GM19240 (cell line): ENCODE results near the gene MAP2K6.
"Not testable (repeated sequence)": the region's sequence is repeated elsewhere in the genome, so short reads cannot be mapped to it uniquely, and the experiment has no call there.

Source experiments
- DNase-seq: peaks from one replicate; pipeline ENCODE4 v3.0.0; 2011; ENCODE audit warnings: low spot score; ENCODE audit not compliant: insufficient read length

MAP2K6 gene

GRCh38 chr17:69454051-69454450, 39.6 kb downstream of the MAP2K6 start:
- no peak for DNase-seq

- no peak for DNase-seq
These were observed 40.5 kb downstream of the MAP2K6 start for GRCh38 chr17:69455040-69455439.

GRCh38 chr17:69457603-69458002, 43.1 kb downstream of the MAP2K6 start:
- DNase-seq = no peak

GRCh38 chr17:69460963-69461922, 46.7 kb downstream of the MAP2K6 start:
- no peak for DNase-seq

GRCh38 chr17:69461951-69462369, 47.5 kb downstream of the MAP2K6 start:
- DNase-seq = no peak

GRCh38 chr17:69462882-69463281, 48.4 kb downstream of the MAP2K6 start:
- no peak for DNase-seq

GRCh38 chr17:69466451-69466850, 52.0 kb downstream of the MAP2K6 start:
- no peak for DNase-seq

- no peak for DNase-seq
These were observed 52.6 kb downstream of the MAP2K6 start for GRCh38 chr17:69466905-69467667.

GRCh38 chr17:69468207-69468606, 53.7 kb downstream of the MAP2K6 start:
- no peak for DNase-seq

GRCh38 chr17:69470702-69471101, 56.2 kb downstream of the MAP2K6 start:
- no peak for DNase-seq

- DNase-seq = no peak
These were observed 56.9 kb downstream of the MAP2K6 start for GRCh38 chr17:69471406-69471805.

- DNase-seq = no peak
These were observed 59.6 kb downstream of the MAP2K6 start for GRCh38 chr17:69473841-69474831.

- DNase-seq = no peak
These were observed 62.9 kb downstream of the MAP2K6 start for GRCh38 chr17:69477204-69477902.

GRCh38 chr17:69477903-69478266, 63.4 kb downstream of the MAP2K6 start:
- no peak for DNase-seq

- DNase-seq = no peak
These were observed 64.4 kb downstream of the MAP2K6 start for GRCh38 chr17:69478916-69479315.

GRCh38 chr17:69479756-69480155, 65.3 kb downstream of the MAP2K6 start:
- DNase-seq = not testable (repeated sequence)

- no peak for DNase-seq
These were observed 65.7 kb downstream of the MAP2K6 start for GRCh38 chr17:69480245-69480644.

GRCh38 chr17:69485251-69485661, 70.8 kb downstream of the MAP2K6 start:
- no peak for DNase-seq

GRCh38 chr17:69485901-69486643, 71.6 kb downstream of the MAP2K6 start:
- no peak for DNase-seq
